H7 (cell line): ENCODE measurements around the gene CETN1. TPM values are rescaled to one million over a fixed set of nuclear protein-coding genes. Genes with fewer than 3 reads are reported as not detected.
A peak's percentile ranks its signal among the peaks of the same experiment; 100 is the strongest.

ENCODE experiments used
- DNase-seq: peaks from one replicate; pipeline ENCODE4 v3.0.0; 2012
- H3K27me3 ChIP-seq: 2 replicates; pipeline ENCODE4 v1.6.0; 2011; ENCODE audit warnings: mild to moderate bottlenecking, low read length; ENCODE audit not compliant: control insufficient read depth, insufficient read depth
- H3K36me3 ChIP-seq: replicated peaks from 2 replicates; pipeline ENCODE4 v1.5.1; 2011; ENCODE audit warnings: low read length; ENCODE audit not compliant: control insufficient read depth, insufficient read depth
- H3K4me3 ChIP-seq: 2 replicates; pipeline ENCODE4 v1.5.1; 2011; ENCODE audit warnings: low read depth, mild to moderate bottlenecking, control low read depth, low read length, moderate library complexity; ENCODE audit not compliant: insufficient read depth
- total RNA-seq: library from RNA; depleted of rRNA; stranded (reverse); fragments of >200 nt; shearing (Covaris generic); gene quantifications from 2 replicates; pipeline ENCODE4 v1.2.3, GENCODE V29; 2014

Gene CETN1
- total RNA-seq, 1 experiment from 2014 or later, result not detected

DNA sequence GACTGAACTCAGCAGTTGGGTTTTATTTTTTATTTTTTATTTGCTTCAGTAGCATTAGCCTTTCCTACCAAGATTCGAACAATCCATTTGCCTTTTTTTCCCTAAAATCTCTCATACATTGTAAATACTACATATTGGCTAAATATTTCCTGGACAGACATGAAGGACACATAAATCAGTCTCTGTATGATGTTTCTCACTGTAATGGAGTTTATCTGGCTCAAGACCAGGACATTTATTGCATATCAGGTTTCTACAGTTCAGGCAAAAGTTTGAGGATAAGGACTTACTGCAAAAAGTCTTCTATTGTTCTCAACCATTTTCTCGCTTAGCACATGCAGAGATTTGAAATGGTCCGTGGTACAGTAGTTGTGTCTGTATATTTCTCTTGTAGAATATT, 19.9 kb downstream of the CETN1 start:
- no peaks in the 10 kb centered on the region for H3K36me3 ChIP-seq
- H3K4me3 ChIP-seq, result no peak overlapping the region
- DNase-seq, result no peak

DNA sequence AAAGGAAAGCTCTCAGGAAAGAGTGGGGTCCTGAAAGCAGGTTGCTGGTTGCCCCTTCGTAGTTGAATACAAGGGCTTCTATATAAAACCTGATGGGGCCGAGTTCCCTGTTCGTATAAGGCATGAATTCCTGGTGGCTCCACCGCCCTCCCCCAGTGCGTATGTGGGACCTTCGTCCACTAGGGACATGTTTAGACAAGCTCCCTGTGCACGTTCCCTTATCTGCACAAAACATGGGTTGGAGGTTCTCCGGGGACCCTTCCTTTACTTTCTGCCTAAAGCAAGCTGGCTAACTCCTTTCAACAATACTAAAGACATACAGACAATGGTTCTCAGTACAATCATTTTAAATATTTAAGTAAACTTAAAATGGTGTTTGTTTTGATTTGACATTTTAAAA, 24.6 kb downstream of the CETN1 start:
- no peak for DNase-seq
- Histone ChIP-seq H3K4me3 (no peak overlapping the region), H3K27me3 (no peaks in the 10 kb centered on the region), H3K36me3 (no peaks in the 10 kb centered on the region)

More for the DNA sequence above, 19.9 kb downstream of the CETN1 start:
- no peaks in the 10 kb centered on the region; the same call in 1 of the 2 replicates for H3K27me3 ChIP-seq

DNA sequence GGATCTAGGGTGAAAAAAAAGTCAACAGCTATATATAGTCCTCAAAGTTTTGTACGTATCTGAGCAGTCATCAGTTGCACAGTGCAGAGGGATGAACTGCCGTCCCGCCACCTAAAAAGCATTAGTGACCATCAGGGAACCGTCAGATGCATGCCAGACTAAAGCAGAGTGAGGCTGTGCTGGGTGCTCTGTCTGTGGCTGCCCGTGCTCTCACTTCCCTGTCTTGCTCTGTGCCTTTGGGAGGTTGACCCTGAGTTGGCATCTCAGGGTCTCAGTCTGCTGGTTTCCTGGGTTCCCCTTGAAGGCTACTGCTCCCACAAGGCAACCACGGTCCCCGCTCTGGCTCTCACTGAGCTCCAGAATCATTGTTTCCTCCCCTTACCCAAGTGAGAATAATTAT, 27.8 kb downstream of the CETN1 start:
- no peak for DNase-seq
- H3K27me3 ChIP-seq, result no peaks in the 10 kb centered on the region
- no peaks in the 10 kb centered on the region for H3K36me3 ChIP-seq
- H3K4me3 ChIP-seq, result no peak overlapping the region

DNA sequence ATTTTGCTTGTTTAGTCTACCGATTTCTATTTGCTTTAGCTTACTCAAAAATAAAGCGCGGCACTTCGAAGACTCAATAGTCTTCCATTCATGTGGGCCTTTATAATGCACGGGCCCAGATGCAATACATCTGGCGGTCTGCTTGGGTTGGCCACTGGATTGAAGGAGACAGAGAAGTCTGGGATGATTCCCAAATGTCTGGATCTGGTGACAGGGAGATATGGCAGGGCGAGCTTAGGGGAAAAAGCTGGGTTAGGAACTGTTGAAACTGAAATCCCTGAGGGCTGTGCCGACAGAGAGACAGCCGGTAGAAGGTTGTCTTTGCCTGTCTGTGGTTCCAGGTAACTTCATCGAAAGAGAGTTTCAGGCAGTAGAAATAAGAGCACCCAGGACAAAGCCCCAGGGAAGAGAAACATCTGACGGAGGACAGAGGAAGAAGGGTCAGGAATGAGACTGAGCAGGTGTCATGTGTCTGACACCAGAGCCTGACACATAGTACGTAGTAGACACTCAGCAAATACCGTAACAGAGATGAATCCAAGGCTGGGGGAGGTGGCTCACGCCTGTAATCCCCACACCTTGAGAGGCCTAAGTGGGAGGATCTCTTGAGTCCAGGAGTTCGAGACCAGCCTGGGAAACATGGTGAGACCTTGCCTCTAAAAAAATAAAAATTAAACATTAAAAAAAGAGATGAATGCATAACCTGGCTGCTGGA, 30.2 kb downstream of the CETN1 start:
- no peaks in the 10 kb centered on the region for H3K27me3 ChIP-seq
- DNase-seq, result no peak
- H3K36me3 ChIP-seq, result no peaks in the 10 kb centered on the region
- H3K4me3 ChIP-seq, result no peak overlapping the region

DNA sequence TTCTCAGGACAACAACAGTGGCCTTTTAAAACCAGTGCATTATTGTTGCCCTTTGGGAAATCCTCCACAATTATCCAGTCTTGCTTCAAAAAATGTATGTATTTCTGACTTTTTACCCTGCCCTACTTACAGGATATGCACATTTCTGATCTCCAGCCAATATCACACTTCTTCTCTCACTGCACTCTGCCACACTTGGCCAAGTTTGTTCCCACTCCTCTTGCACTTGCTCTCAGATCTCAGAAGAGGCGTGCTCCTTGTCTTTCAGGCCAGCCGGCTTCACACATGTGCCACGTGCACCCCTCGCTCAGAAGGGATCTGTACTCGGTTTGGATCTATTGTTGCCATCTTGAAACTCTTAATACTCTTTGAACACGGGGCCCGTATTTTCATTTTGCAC, 32.0 kb downstream of the CETN1 start:
- H3K4me3 ChIP-seq, result no peak overlapping the region
- no peaks in the 10 kb centered on the region for H3K27me3 ChIP-seq
- H3K36me3 ChIP-seq, result no peaks in the 10 kb centered on the region
- DNase-seq, result no peak

DNA sequence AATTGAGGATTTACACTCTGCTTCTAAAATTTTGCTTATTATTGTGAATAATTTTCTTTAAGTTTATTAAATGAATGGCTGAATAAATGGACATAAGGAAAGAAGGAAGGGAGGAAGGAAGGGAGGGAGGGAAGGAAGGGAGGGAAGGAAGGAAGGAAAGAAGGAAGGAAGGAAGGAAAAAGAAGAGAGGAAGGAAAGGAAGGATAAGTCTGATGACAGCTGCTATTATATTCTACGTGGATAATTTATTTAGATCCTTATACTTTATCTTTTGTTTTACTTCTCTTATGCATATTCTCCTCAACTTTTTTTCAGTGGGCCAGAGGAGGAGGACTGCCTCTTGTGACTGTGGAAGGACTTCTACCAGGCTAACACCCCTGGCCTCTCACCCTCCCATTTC, 34.0 kb downstream of the CETN1 start:
- Histone ChIP-seq H3K36me3 (no peaks in the 10 kb centered on the region), H3K27me3 (no peaks in the 10 kb centered on the region)
- DNase-seq, result no peak

DNA sequence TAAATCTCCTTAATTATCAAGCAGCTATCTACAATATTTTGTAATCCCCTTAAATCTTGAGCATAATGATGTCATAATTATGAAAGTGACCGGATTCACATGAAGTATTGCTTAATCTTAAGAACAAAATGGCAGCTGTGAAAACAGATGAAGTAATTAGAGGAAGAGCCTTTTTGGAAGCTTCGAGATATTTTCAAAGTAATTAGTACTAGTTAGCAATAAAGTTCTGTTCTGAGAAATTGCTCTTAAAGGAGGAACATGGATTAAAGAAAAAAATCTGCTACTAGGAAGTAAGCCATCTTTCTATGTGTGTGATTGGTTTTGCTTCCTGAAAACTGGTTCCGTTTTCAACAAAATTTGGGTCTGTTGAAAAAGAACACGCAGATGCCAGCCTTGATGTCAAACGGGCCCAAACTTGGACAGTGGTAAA, 34.9 kb downstream of the CETN1 start:
- DNase-seq, result no peak
- Histone ChIP-seq H3K4me3 (no peak overlapping the region), H3K36me3 (no peaks in the 10 kb centered on the region), H3K27me3 (no peaks in the 10 kb centered on the region)

More for the DNA sequence above, 34.0 kb downstream of the CETN1 start:
- no peak overlapping the region for H3K4me3 ChIP-seq

DNA sequence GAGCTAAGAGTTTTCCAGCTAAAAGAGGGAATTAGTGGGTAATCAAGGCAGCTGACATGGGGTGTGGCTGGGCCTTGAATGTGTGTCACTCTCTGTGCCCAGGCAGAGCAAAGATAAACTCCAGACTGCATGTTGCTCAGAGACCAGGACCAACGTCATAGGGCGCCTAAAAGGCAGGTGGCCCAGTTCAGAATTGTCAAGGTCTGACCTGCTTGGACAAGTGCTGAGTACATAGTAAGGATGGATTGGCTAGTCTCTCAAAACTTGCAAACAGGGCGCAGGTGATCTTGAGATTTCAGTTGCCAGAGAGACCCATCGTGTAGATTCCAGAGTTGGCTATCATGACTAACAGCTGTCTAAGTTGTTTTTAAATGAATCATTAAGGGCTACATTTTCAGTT, 35.6 kb downstream of the CETN1 start:
- Histone ChIP-seq H3K4me3 (no peak overlapping the region), H3K27me3 (no peaks in the 10 kb centered on the region), H3K36me3 (no peaks in the 10 kb centered on the region)
- DNase-seq, result no peak

DNA sequence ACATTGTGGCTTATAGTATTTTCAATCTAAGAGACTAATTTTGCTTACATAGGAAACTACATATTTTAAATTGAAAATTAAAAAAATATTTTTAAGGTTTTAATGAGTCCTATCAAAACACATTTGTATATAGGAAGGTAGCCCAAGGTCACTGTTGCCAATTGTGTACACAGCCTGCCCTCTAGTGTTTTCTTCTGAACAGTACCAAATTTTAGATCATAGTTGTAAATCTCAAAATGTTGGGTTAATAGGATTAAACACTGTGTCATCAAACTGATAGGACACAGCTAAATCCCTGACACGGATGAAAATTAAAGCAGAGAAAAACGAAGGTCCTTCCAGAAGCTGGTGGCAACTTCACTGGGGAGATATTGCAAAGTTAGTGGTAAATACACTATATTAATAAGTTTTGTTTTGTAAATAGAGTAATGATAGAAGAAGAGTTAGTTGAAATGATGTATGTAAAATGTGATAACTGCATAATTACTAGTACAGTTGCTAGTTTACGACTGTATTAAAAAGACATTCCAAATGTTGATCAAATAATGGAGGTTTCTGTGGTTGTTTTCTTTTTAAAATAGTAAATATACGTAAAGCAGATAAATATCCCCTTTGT, 36.3 kb downstream of the CETN1 start:
- Histone ChIP-seq H3K27me3 (no peaks in the 10 kb centered on the region), H3K4me3 (no peak overlapping the region), H3K36me3 (no peaks in the 10 kb centered on the region)
- no peak for DNase-seq

DNA sequence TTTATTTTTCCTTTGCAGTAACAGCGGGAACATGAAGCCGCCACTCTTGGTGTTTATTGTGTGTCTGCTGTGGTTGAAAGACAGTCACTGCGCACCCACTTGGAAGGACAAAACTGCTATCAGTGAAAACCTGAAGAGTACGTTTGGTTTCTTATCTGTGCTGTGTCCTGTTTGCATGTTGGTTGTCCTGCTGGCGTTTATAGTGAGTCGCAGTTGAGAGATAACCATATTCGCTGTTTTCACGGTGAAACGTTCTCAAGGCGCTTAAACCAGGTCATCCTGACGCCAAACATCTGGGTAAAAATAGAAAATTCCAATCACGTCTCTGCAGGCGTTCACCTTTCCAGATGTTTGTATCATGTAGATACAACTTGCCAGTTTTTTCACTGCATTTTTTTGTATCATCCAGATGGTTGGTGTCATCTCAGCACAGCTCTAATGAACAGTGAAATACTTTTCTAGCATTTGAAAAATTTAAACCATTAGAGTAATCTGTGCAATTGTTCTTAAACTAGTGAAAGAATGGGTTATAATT, 37.9 kb downstream of the CETN1 start:
- DNase-seq, result no peak
- H3K27me3 ChIP-seq, result no peaks in the 10 kb centered on the region
- H3K4me3 ChIP-seq, result no peak overlapping the region
- H3K36me3 ChIP-seq, result no peaks in the 10 kb centered on the region

DNA sequence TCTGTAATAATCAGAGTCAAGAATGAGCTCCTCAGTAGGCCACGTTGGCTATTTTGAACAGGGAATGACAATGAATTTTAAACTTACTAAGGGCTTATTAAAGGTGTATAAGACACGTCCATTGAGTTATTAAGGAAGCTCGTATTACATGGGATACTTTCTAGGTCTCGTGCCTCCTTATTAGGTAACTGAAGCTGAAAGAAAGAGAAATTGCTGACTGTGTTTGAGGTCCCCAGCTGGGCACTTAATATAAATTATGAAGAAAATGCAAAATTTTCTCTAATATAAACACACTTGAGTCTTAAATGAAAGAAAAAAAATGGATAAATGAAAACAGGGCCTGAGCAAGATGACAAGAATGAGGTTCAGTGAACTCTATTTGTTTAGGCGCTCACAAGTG, 38.4 kb downstream of the CETN1 start:
- no peaks in the 10 kb centered on the region for H3K36me3 ChIP-seq
- no peaks in the 10 kb centered on the region for H3K27me3 ChIP-seq
- no peak overlapping the region for H3K4me3 ChIP-seq
- DNase-seq, result no peak

DNA sequence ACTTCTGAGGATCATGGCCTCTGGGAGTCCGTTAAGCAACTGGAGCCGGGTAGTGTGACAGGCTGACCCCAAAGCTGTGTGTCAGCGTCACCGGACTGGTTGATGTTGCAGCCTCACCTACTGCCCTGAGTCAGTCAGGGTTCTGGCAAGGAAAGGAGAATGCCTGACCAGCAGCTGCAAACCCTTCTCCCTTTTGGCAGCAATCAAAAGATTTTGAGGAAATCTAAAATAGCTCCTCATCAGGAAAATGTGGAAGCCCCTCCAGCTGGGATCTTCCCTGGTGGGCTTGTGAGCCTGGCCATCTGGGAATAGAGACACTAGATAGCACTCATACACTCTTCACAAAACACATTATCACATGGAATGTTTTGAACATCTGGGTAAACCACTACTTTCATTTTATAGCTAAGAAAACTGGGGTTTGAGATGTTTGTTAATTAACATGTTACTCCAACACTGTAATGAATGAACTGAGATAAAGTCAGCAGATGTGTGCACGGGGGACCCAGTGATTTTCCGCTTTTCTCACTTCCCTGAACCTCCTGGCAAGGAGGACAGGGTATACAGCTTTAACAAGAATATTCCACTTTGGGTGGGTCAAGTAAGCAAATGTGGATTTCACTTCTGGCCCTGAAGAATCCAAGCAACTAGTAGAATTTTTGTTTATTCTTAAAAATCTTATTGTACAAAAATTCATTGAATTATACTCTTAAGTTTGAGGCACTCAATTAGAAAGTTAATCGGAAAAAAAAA, 41.3 kb downstream of the CETN1 start:
- no peaks in the 10 kb centered on the region for H3K36me3 ChIP-seq
- H3K4me3 ChIP-seq, result no peak overlapping the region
- no peak for DNase-seq
- no peaks in the 10 kb centered on the region for H3K27me3 ChIP-seq

DNA sequence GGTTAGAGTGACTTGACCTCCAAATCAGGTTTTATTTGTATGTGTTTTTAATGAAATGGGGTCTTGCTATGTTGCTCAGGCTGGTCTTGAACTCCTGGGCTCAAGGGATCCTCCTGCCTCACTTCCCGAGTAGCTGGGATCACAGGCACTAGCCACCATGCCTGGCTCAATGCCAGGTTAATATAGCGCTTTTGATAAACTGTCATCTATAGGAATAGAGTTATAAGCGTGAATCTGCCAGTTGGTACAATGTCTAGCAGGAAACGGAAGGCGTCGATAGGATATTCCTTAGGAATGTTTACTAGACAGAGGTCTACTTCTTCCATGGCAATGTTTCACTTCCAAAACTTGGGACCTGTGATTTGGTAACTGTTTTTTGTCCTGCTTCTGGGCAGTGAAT, 42.1 kb downstream of the CETN1 start:
- Histone ChIP-seq H3K4me3 (no peak overlapping the region), H3K36me3 (no peaks in the 10 kb centered on the region), H3K27me3 (no peaks in the 10 kb centered on the region)
- DNase-seq, result no peak

DNA sequence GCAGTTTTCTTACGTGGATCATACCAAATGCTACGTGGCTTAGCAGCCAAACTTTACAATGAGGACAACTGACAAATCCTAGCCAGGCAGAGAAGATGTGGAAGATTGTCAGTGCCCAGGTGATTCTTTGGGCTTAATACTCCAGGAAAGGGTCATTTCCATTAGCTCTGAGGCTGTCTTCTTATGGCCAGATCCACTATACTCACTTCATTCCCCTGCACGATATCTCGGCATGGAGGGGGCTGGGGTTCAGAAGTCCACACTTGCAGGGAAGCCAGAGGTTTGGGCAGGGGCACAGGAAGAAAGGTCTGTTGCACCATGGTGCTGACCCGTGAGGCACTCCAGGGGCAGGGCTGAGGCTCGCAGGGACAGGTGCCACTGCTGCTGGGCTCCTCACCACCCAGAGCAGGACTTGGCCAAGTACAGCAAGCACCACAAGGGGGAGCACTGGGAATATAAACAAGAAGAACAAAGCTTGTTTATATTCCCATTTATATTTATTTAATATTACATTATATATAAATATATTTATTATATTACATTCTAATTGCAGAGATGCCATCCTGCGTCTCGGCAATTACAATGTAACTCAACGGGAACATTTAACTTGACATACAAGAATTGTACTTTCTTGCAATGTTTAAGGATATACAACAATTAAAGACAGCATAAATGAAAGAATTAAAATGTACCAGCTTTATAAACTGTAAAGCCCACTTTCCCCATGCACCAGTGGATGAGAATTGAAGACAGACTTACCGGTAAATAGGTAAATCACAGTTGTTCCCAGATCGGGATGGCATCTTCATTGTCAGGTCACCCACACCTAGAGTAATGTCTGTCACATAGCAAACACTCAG, 43.8 kb downstream of the CETN1 start:
- no peaks in the 10 kb centered on the region for H3K27me3 ChIP-seq
- no peaks in the 10 kb centered on the region for H3K36me3 ChIP-seq
- peak; percentile 59 for DNase-seq
- no peak overlapping the region for H3K4me3 ChIP-seq
